Vein endothelial cell (primary cell): ENCODE results near the gene SERTAD4. TPM values are rescaled to one million over a fixed set of nuclear protein-coding genes. Genes with fewer than 3 reads are reported as not detected.

Experiments used
- total RNA-seq: library from RNA; depleted of rRNA; stranded (reverse); fragments of >200 nt; gene quantifications from 2 replicates; pipeline ENCODE4 v1.2.3, GENCODE V29; 2012

Gene SERTAD4
- 3.2 and 3.3 TPM in 2 replicates for total RNA-seq

GRCh38 chr1:210232511-210233215 is at the start of gene SERTAD4:
Gene SERTAD4 (plus strand): TSS chr1:210232796. CDS start chr1:210237961, 5,165 bp downstream.

Other genes with a start within 250 kb of the SERTAD4 start
- gene HHAT, start 96.1 kb downstream of the SERTAD4 start, total RNA-seq: 2.0 and 2.9 TPM in 2 replicates